Loucy (cell line): ENCODE data around the gene NSDHL.

Experiments
- H2AFZ ChIP-seq: fragments of 200-600 bp; sonication (generic); 2 replicates; pipeline ENCODE4 v1.6.0; 2016; ENCODE audit warnings: antibody characterized with exemption, mild to moderate bottlenecking, low read length, moderate library complexity
- H3F3A ChIP-seq: fragments of 200-600 bp; 2 replicates; pipeline ENCODE4 v1.6.0; 2016; ENCODE audit warnings: antibody characterized with exemption, low read depth, mild to moderate bottlenecking
- H3K27me3 ChIP-seq: fragments of 200-600 bp; sonication (generic); 2 replicates; pipeline ENCODE4 v1.6.1; 2014; ENCODE audit warnings: low read length, mild to moderate bottlenecking; ENCODE audit not compliant: insufficient read depth, poor library complexity, severe bottlenecking
- H3K36me3 ChIP-seq: fragments of 200-600 bp; sonication (generic); 2 replicates; pipeline ENCODE4 v1.6.1; 2016; ENCODE audit warnings: low read length; ENCODE audit not compliant: insufficient read depth
- H3K4me1 ChIP-seq: fragments of 200-600 bp; sonication (generic); 2 replicates; pipeline ENCODE4 v1.5.1; 2014; ENCODE audit warnings: low read length, mild to moderate bottlenecking; ENCODE audit not compliant: insufficient read depth, poor library complexity, severe bottlenecking
- H3K4me2 ChIP-seq: fragments of 200-600 bp; sonication (generic); 2 replicates; pipeline ENCODE4 v1.6.0; 2014; ENCODE audit warnings: antibody characterized with exemption, low read length, low read depth, mild to moderate bottlenecking; ENCODE audit not compliant: poor library complexity, severe bottlenecking
- H3K4me3 ChIP-seq: fragments of 200-600 bp; sonication (generic); 2 replicates; pipeline ENCODE4 v1.5.1; 2014; ENCODE audit warnings: low read length, mild to moderate bottlenecking, mixed read lengths; ENCODE audit not compliant: poor library complexity, severe bottlenecking
- H3K79me2 ChIP-seq: fragments of 200-600 bp; sonication (generic); 2 replicates; pipeline ENCODE4 v1.6.1; 2014; ENCODE audit warnings: low read length; ENCODE audit not compliant: insufficient read depth
- H3K9ac ChIP-seq: fragments of 200-600 bp; sonication (generic); 2 replicates; pipeline ENCODE4 v1.6.0; 2014; ENCODE audit warnings: mild to moderate bottlenecking, low read depth, low read length, moderate library complexity; ENCODE audit not compliant: poor library complexity, severe bottlenecking
- H3K9me2 ChIP-seq: fragments of 200-600 bp; sonication (generic); replicated peaks from 2 replicates; pipeline ENCODE4 v1.6.1; 2016; ENCODE audit warnings: low read depth, low read length, mixed read lengths
- H3K9me3 ChIP-seq: fragments of 200-600 bp; sonication (generic); 2 replicates; pipeline ENCODE4 v1.6.1; 2014; ENCODE audit warnings: mild to moderate bottlenecking, antibody characterized with exemption, low read length, low read depth; ENCODE audit not compliant: insufficient read depth
- H4K20me1 ChIP-seq: fragments of 200-600 bp; sonication (generic); 2 replicates; pipeline ENCODE4 v1.6.0; 2014; ENCODE audit warnings: antibody characterized with exemption, low read length, mild to moderate bottlenecking; ENCODE audit not compliant: insufficient read depth, poor library complexity, severe bottlenecking
- CTCF ChIP-seq: fragments of 200-600 bp; sonication (generic); conservative IDR thresholded peaks from 2 replicates; pipeline ENCODE4 v1.5.1; 2014; ENCODE audit warnings: mild to moderate bottlenecking, antibody characterized with exemption, low read length
- EZH2phosphoT487 ChIP-seq: fragments of 200-600 bp; IDR thresholded peaks from 2 replicates; pipeline ENCODE4 v1.6.1; 2018; ENCODE audit warnings: antibody characterized with exemption, mild to moderate bottlenecking, moderate library complexity, borderline replicate concordance

Gene NSDHL

GRCh38 chrX:152853986-152854385 lies 23.1 kb downstream of the NSDHL start:
- H3K36me3 ChIP-seq: peaks cover 34% of the 10 kb centered on the region; the same call in 1 of the 2 replicates
- no peak overlapping the region for H3K9ac ChIP-seq
- H3K4me2 ChIP-seq: no peak overlapping the region
- H3F3A ChIP-seq: no peaks in the 10 kb centered on the region
- no peak for TF ChIP-seq CTCF
- H2AFZ ChIP-seq: no peak overlapping the region
- no peaks in the 10 kb centered on the region for H3K9me3 ChIP-seq
- H4K20me1 ChIP-seq: no peaks in the 10 kb centered on the region
- no peaks in the 10 kb centered on the region for H3K27me3 ChIP-seq
- no peak overlapping the region for H3K4me3 ChIP-seq
- peaks cover 7% of the 10 kb centered on the region for H3K4me1 ChIP-seq
- no peaks in the 10 kb centered on the region for H3K9me2 ChIP-seq
- no peaks in the 10 kb centered on the region for H3K79me2 ChIP-seq

GRCh38 chrX:152861116-152861515 lies 30.3 kb downstream of the NSDHL start:
- peaks cover 53% of the 10 kb centered on the region; the same call in 1 of the 2 replicates for H3K36me3 ChIP-seq
- no peaks in the 10 kb centered on the region for H3K27me3 ChIP-seq
- no peaks in the 10 kb centered on the region for H3F3A ChIP-seq
- no peak overlapping the region for H3K4me3 ChIP-seq
- H3K4me1 ChIP-seq: no peaks in the 10 kb centered on the region
- H3K9me3 ChIP-seq: no peaks in the 10 kb centered on the region
- no peak overlapping the region for H3K9ac ChIP-seq
- no peaks in the 10 kb centered on the region for H3K9me2 ChIP-seq
- H4K20me1 ChIP-seq: no peaks in the 10 kb centered on the region
- H2AFZ ChIP-seq: no peak overlapping the region
- H3K4me2 ChIP-seq: no peak overlapping the region
- TF ChIP-seq CTCF (no peak), EZH2phosphoT487 (no peak)
- H3K79me2 ChIP-seq: no peaks in the 10 kb centered on the region

- Histone ChIP-seq H3K36me3 (peaks cover 60% of the 10 kb centered on the region; the same call in 1 of the 2 replicates), H4K20me1 (no peaks in the 10 kb centered on the region), H3K4me2 (no peak overlapping the region), H3K9me3 (no peaks in the 10 kb centered on the region), H3K4me1 (no peaks in the 10 kb centered on the region), H3K27me3 (no peaks in the 10 kb centered on the region), H3K9ac (no peak overlapping the region), H3F3A (no peaks in the 10 kb centered on the region), H3K9me2 (no peaks in the 10 kb centered on the region), H3K4me3 (no peak overlapping the region), H2AFZ (no peak overlapping the region), H3K79me2 (no peaks in the 10 kb centered on the region)
- TF ChIP-seq CTCF (no peak), EZH2phosphoT487 (no peak)
Observed at GRCh38 chrX:152861826-152862225, 31.0 kb downstream of the NSDHL start.
